ENCODE results near the gene OR6Y1.

- TF ChIP-seq EZH2 (IDR thresholded peaks at IDR 0.05; ENCODE audit: borderline replicate concordance, low read length) (no peak), CTCF (conservative IDR thresholded peaks at IDR 0.05 in 1 of 2, IDR thresholded peaks at IDR 0.05 in 1 of 2; ENCODE audit: extremely low read depth in 1 of 2, insufficient read depth in 1 of 2, low read depth in 1 of 2, low read length in 2 of 2) (no peak)
These were observed 34.2 kb downstream of the OR6Y1 start for GRCh38 chr1:158520021-158520420.
